ENCODE results near the gene MMP2.
A peak's percentile ranks its signal among the peaks of the same experiment; 100 is the strongest.

MMP2 gene

DNA sequence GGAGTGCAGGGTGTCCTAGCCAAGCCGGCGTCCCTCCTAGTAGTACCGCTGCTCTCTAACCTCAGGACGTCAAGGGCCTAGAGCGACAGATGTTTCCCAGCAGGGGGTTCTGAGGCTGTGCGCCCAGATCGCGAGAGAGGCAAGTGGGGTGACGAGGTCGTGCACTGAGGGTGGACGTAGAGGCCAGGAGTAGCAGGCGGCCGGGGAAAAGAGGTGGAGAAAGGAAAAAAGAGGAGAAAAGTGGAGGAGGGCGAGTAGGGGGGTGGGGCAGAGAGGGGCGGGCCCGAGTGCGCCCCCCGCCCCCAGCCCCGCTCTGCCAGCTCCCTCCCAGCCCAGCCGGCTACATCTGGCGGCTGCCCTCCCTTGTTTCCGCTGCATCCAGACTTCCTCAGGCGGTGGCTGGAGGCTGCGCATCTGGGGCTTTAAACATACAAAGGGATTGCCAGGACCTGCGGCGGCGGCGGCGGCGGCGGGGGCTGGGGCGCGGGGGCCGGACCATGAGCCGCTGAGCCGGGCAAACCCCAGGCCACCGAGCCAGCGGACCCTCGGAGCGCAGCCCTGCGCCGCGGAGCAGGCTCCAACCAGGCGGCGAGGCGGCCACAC, at the start of gene MMP2:
Gene MMP2, plus strand, starts transcription at position 372 of the 603 bp plus-strand sequence. CDS start 282 bp downstream, outside the sequence.
- no peak for DNase-seq (ENCODE audit: low spot score)

- no peak for DNase-seq (ENCODE audit: low spot score)
Observed at GRCh38 chr16:55433030-55433429, 46.0 kb upstream of the MMP2 start.

DNA sequence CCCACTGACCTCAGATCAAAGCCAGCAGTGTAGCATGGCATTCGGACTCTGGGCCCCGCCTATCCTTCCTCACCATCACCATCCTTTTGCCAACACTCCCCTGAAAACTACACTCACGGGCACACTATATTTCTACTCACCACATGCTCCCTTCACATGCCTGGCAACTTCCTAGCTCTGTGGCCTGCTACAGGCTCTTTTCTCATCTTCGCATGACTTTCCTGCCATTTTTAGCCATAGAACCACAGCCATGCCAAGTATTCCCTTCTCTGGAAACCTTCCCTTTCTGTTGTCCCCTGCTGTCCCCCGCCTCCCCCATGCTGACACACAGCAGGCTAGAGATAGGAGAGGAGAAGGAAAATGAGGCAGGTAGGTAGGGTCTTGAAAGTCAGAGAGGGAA, 45.5 kb upstream of the MMP2 start:
- no peak for DNase-seq (ENCODE audit: low spot score)

GRCh38 chr16:55434000-55434399, 45.0 kb upstream of the MMP2 start:
- no peak for DNase-seq (ENCODE audit: low spot score)

DNA sequence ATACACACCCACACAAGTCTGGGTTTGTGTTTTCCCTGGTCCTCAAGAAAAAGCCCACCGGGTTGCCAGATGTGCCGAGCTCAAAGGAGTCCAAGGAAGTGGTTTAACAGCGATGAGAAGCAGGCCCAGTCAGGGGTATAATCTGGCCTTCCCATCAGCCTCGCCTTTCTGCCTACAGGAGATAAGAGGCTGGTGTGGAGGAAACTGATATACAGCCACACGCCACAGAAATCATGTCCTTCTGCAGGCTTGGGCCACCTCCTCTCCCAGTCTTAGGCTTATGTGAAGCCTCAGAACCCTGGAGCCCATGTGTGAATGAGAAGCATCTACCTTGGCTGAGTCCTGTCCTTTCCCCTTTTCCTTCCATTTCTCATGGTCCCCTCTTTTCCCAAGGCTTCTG, 43.6 kb upstream of the MMP2 start:
- DNase-seq (ENCODE audit: low spot score), result no peak

DNA sequence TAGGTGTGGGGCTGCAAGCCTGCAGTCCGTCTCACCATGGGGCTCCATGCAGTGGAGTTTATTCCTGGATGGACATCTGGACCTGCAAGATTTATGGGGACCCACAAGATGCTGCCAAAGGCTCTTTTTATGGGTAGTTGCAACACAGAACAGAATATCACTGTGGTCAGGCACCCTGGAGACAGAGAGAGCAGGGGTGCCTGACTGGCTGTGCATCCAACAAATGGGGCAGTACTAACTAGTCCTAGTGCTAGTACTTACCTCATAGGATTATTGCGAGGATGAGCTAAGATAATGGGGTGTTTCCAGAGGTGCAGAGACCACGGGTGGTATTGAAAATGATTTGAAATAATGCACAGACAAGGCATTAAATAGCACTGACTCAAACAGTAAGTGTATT, 42.4 kb upstream of the MMP2 start:
- DNase-seq (ENCODE audit: low spot score), result no peak

- no peak for DNase-seq (ENCODE audit: low spot score)
Observed at GRCh38 chr16:55437625-55438024, 41.4 kb upstream of the MMP2 start.

DNA sequence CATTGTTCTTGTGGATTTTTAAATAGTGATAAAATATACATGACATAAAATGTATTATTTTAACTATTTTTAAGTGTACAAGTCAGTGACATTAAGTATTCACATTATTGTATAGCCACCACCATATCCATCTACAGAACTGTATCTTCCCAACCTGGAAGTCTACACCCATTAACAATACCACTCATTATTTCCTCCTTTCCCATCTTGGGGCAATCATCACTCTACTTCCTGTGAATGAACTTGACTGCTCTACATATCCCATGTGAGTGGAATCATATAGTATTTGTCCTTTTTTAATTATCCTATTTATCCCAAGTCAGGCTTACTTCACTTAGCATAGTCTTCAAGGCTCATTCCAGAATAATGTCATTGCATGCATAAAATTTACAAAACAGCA, 40.7 kb upstream of the MMP2 start:
- DNase-seq (ENCODE audit: low spot score), result no peak

DNA sequence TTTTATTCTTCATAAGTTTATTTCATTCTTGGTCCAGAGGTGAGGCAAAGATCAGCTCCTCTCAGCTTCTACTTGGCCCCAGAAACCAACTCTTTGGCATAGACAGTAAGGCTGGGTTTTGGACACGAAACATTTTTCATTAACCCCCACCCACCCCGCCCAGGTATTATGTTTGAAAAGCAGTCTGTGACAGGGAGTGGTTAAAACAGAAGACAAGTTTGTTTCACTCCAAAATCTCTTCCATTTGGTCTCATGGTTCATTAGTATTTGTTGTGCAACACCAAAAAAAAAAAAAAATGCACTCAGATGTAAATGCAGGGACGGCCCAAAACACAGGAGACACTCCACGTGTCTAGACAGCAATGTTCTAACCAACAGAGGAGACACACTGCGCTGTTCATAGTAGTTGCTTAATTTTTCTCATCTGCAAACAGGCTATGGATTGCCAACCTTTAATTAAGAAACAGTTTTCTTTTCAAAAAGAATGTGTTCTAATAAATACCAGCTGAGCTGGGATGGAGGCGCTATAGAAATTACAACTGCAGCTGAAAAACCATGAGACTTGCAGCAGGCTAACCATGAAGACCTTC, 39.8 kb upstream of the MMP2 start:
- DNase-seq (ENCODE audit: low spot score), result no peak

- no peak for DNase-seq (ENCODE audit: low spot score)
Observed at GRCh38 chr16:55443434-55444346, 35.3 kb upstream of the MMP2 start.

- no peak for DNase-seq (ENCODE audit: low spot score)
Observed at GRCh38 chr16:55444754-55445485, 34.1 kb upstream of the MMP2 start.

- no peak for DNase-seq (ENCODE audit: low spot score)
Observed at GRCh38 chr16:55447231-55447630, 31.8 kb upstream of the MMP2 start.

- no peak for DNase-seq (ENCODE audit: low spot score)
Observed at GRCh38 chr16:55452996-55453395, 26.0 kb upstream of the MMP2 start.

- DNase-seq (ENCODE audit: low spot score), result no peak
Observed at GRCh38 chr16:55453909-55454308, 25.1 kb upstream of the MMP2 start.

DNA sequence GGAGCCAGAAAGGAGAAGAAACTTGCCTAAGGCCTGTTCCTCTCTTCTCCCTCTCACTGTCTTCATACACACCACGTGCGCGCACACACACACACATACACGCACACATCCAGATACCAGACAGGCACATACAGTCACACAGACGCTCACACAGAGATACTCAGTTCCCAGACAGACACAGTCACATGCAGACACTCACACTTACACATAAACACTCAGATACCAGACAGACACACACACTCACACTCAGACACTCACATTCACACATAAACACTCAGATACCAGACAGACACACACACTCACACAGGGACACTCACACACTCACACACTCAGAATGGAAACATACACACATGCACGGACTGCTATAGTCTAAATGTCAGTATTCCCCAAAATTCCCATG, 24.1 kb upstream of the MMP2 start:
- no peak for DNase-seq (ENCODE audit: low spot score)

DNA sequence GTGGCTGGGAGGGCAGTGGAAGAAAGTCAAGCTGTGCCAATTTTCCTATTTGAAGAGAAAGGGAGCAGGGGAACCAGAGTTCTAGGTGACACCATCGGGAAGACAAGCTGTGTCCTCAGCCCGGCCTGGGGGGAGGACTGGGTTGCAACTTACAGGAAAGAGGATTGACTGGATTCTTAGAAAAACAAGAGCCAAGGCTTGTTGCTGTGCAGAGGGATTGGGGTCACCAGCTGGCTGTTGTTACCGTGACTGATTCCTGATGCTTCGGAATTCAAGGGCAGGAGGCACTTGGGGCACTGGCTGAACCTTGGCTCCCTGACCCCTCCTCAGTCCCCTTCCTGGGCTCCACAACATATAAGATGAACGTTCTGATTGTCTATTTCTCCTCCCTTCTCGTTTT, 16.8 kb upstream of the MMP2 start:
- DNase-seq (ENCODE audit: low spot score), result no peak

GRCh38 chr16:55464375-55464774, 14.6 kb upstream of the MMP2 start:
- DNase-seq (ENCODE audit: low spot score), result no peak

GRCh38 chr16:55465077-55465896, 13.7 kb upstream of the MMP2 start:
- peak; percentile 85 for DNase-seq (ENCODE audit: low spot score)

DNA sequence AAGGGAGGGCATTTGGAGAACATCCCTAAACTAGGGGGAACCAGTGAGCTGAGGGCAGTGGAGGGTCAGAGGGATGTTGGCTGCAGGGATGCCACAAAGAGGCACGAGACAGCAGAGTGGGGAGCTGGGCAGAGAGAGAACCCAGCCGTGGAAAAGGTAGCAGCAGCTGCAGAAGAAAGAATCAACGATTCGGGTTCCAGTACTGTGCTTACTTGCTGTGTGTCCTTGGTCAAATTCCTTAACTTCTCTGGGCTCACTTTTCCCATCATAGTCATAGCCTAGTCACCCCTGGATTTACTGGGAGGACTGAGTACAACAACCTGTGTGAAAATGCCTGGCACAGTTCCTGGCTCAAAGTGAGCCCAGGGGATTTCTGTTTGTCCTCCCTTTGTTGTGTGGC, 12.8 kb upstream of the MMP2 start:
- no peak for DNase-seq (ENCODE audit: low spot score)

DNA sequence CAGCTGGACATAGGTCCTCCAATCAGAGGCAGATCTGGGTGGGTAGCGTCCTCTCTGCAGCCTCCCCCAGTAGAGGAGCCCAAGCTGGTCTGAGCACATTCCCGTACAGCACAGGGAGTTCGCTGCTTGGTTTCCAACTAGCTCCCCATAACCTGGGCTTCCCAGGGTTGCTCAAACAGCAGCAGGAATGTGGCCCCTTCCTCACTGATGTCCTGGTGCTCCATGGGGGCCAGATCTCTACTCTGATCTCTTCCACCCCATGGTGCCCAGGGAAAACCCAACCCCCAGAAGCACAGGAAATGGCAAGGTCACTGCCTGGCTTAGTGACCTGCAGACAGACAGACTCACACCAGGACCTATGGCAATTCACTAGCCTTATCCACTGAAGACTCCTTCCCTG, 11.1 kb upstream of the MMP2 start:
- DNase-seq (ENCODE audit: low spot score), result no peak

- no peak for DNase-seq (ENCODE audit: low spot score)
Observed at GRCh38 chr16:55468352-55468990, 10.5 kb upstream of the MMP2 start.

Data from hematopoietic multipotent progenitor cell treated with erythropoietin and hydrocortisone succinate and interleukin-3 and kit ligand, for 17 days (in vitro differentiated cells).